Caco-2 (cell line): ENCODE measurements around the gene FAU. TPM values are rescaled to one million over a fixed set of nuclear protein-coding genes. Genes with fewer than 3 reads are reported as not detected.

Experiments used
- BruUV-seq: library from RNA; stranded (reverse); fragments of 400-500 nt; replicated peaks from 2 replicates; lab custom pipeline; 2021; lab: Mats Ljungman, UMichigan
- CTCF ChIA-PET: fragments of 300-600 bp; sonication (Branson Sonifier 250); formaldehyde crosslinking; loops from one replicate; lab custom pipeline; 2022; ENCODE audit warnings: antibody characterized with exemption; lab: Charles Lee
- POLR2A ChIA-PET: fragments of 300-600 bp; sonication (Branson Sonifier 250); formaldehyde crosslinking; loops from one replicate; lab custom pipeline; 2022; ENCODE audit warnings: antibody characterized with exemption; lab: Charles Lee
- DNase-seq, 2 experiments: peaks; one replicate each; pipeline versions ENCODE4 v3.0.0 to v3.0.0-alpha.2; 2020 to 2022
- H3K27me3 ChIP-seq: replicated peaks from 2 replicates; pipeline ENCODE4 v1.6.0; 2011; ENCODE audit warnings: low read length; ENCODE audit not compliant: control insufficient read depth, insufficient read depth
- H3K36me3 ChIP-seq: 2 replicates; pipeline ENCODE4 v1.5.1; 2011; ENCODE audit warnings: low read length; ENCODE audit not compliant: control insufficient read depth, insufficient read depth
- H3K4me1 ChIP-seq: fragments of 250-450 bp; sonication (Bioruptor Pico); 2 replicates; pipeline ENCODE4 v1.5.1; 2020; ENCODE audit warnings: mild to moderate bottlenecking
- H3K4me3 ChIP-seq: 2 replicates; pipeline ENCODE4 v1.5.1; 2011; ENCODE audit warnings: low read depth, mild to moderate bottlenecking, control low read depth, low read length
- H3K9me3 ChIP-seq: fragments of 250-450 bp; sonication (Bioruptor Pico); 2 replicates; pipeline ENCODE4 v1.5.1; 2020; ENCODE audit warnings: mild to moderate bottlenecking, moderate library complexity
- H3K27ac Mint-ChIP-seq: one replicate; pipeline ENCODE4 v1.8.0; 2022; ENCODE audit warnings: mixed read lengths; ENCODE audit not compliant: unreplicated experiment
- H3K27me3 Mint-ChIP-seq: one replicate; pipeline ENCODE4 v1.8.0; 2022; ENCODE audit warnings: mixed read lengths; ENCODE audit not compliant: insufficient read depth, unreplicated experiment
- H3K36me3 Mint-ChIP-seq: one replicate; pipeline ENCODE4 v1.8.0; 2022; ENCODE audit warnings: mild to moderate bottlenecking, mixed read lengths; ENCODE audit not compliant: insufficient read depth, unreplicated experiment
- H3K4me1 Mint-ChIP-seq: one replicate; pipeline ENCODE4 v1.8.0; 2022; ENCODE audit warnings: low read depth, mixed read lengths; ENCODE audit not compliant: unreplicated experiment
- H3K4me3 Mint-ChIP-seq: one replicate; pipeline ENCODE4 v1.8.0; 2022; ENCODE audit warnings: mild to moderate bottlenecking, moderate library complexity, mixed read lengths; ENCODE audit not compliant: unreplicated experiment
- H3K9me3 Mint-ChIP-seq: one replicate; pipeline ENCODE4 v1.8.0; 2022; ENCODE audit warnings: mixed read lengths; ENCODE audit not compliant: unreplicated experiment
- intact Hi-C: fragments of 100-400 bp; cut with micrococcal nuclease; formaldehyde crosslinking; loops from one replicate; pipeline ENCODE4 v1.10.0; 2022; ENCODE audit not compliant: unreplicated experiment
- total RNA-seq: library from RNA; stranded (reverse); gene quantifications from 2 replicates; pipeline ENCODE4 v1.2.3, GENCODE V29; 2022
- TF ChIP-seq, protein P1 (sequence below), 2 experiments: fragments of 200-600 bp in 1 of 2; IDR thresholded peaks; 1 replicate in 1 of 2; 2 replicates in 1 of 2; pipeline versions ENCODE4 v1.5.1 to v1.8.0; 2011 to 2022; ENCODE audit warnings: antibody characterized with exemption in 1 of 2, control low read depth in 1 of 2, inconsistent platforms in 1 of 2, low read depth in 1 of 2, low read length in 1 of 2, mild to moderate bottlenecking in 1 of 2, moderate library complexity in 1 of 2; ENCODE audit not compliant: insufficient read depth in 1 of 2, severe bottlenecking in 1 of 2, unreplicated experiment in 1 of 2

The FAU gene
- total RNA-seq, 1 experiment from 2014 or later = 918 TPM

- Mint-ChIP-seq H3K27ac (no peak overlapping the region), H3K27me3 (no peaks in the 10 kb centered on the region), H3K4me3 (no peak overlapping the region), H3K36me3 (no peaks in the 10 kb centered on the region), H3K9me3 (no peaks in the 10 kb centered on the region), H3K4me1 (no peaks in the 10 kb centered on the region)
- H3K4me1 ChIP-seq = no peaks in the 10 kb centered on the region
- intact Hi-C loops = no loop called here
- H3K9me3 ChIP-seq = no peaks in the 10 kb centered on the region
- DNase-seq = no peak
- H3K4me3 ChIP-seq = no peak overlapping the region
- ChIA-PET CTCF (no interaction called here), POLR2A (no interaction called here)
- no TSS peak for BruUV-seq
- no peaks in the 10 kb centered on the region for H3K36me3 ChIP-seq
- H3K27me3 ChIP-seq = no peaks in the 10 kb centered on the region
- TF ChIP-seq, protein P1, sequence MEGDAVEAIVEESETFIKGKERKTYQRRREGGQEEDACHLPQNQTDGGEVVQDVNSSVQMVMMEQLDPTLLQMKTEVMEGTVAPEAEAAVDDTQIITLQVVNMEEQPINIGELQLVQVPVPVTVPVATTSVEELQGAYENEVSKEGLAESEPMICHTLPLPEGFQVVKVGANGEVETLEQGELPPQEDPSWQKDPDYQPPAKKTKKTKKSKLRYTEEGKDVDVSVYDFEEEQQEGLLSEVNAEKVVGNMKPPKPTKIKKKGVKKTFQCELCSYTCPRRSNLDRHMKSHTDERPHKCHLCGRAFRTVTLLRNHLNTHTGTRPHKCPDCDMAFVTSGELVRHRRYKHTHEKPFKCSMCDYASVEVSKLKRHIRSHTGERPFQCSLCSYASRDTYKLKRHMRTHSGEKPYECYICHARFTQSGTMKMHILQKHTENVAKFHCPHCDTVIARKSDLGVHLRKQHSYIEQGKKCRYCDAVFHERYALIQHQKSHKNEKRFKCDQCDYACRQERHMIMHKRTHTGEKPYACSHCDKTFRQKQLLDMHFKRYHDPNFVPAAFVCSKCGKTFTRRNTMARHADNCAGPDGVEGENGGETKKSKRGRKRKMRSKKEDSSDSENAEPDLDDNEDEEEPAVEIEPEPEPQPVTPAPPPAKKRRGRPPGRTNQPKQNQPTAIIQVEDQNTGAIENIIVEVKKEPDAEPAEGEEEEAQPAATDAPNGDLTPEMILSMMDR (IDR thresholded peaks at IDR 0.05; ENCODE audit: insufficient read depth in 1 of 2, low read depth in 1 of 2, low read length in 1 of 2, severe bottlenecking in 1 of 2, unreplicated experiment in 1 of 2) = no peak
Observed at GRCh38 chr11:65159012-65159411, 37.1 kb upstream of the FAU start.

DNA sequence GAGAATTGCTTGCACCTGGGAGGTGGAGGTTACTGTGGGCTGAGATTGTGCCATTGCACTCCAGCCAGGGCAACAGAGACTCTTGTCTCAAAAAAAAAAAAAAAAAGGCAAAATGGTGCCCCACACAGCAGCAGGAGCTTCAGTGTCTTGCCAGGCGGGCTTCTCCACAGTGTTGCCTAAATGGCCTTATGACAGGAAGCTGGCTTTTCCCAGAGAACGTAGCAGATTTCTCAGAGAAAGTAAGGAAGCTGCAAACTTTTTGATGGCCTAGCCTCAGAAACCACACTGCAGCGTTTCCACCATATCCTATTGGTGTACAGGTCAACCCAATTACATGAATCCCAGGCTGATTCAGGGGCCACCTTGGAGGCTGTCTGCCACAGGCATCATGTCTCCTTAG is 35.4 kb upstream of the FAU start:
- Mint-ChIP-seq H3K27ac (no peak overlapping the region), H3K9me3 (no peaks in the 10 kb centered on the region), H3K27me3 (no peaks in the 10 kb centered on the region), H3K36me3 (no peaks in the 10 kb centered on the region), H3K4me3 (no peak overlapping the region), H3K4me1 (peaks cover 6% of the 10 kb centered on the region)
- Histone ChIP-seq H3K9me3 (no peaks in the 10 kb centered on the region), H3K27me3 (no peaks in the 10 kb centered on the region), H3K36me3 (no peaks in the 10 kb centered on the region), H3K4me3 (no peak overlapping the region), H3K4me1 (no peaks in the 10 kb centered on the region)
- TF ChIP-seq, protein P1 (IDR thresholded peaks at IDR 0.05; ENCODE audit: insufficient read depth in 1 of 2, low read depth in 1 of 2, low read length in 1 of 2, severe bottlenecking in 1 of 2, unreplicated experiment in 1 of 2) = no peak
- no peak for DNase-seq
- ChIA-PET POLR2A (no interaction called here), CTCF (no interaction called here)
- intact Hi-C loops = no loop called here
- no TSS peak for BruUV-seq

- Mint-ChIP-seq H3K9me3 (no peaks in the 10 kb centered on the region), H3K36me3 (no peaks in the 10 kb centered on the region), H3K4me1 (peaks cover 6% of the 10 kb centered on the region), H3K4me3 (no peak overlapping the region), H3K27ac (no peak overlapping the region), H3K27me3 (no peaks in the 10 kb centered on the region)
- H3K27me3 ChIP-seq = no peaks in the 10 kb centered on the region; the same call in 1 of the 2 replicates
- H3K4me1 ChIP-seq = no peaks in the 10 kb centered on the region
- intact Hi-C loops = no loop called here
- H3K4me3 ChIP-seq = no peak overlapping the region
- H3K9me3 ChIP-seq = no peaks in the 10 kb centered on the region
- CTCF ChIA-PET = no interaction called here
- no TSS peak for BruUV-seq
- no peaks in the 10 kb centered on the region for H3K36me3 ChIP-seq
- POLR2A ChIA-PET = no interaction called here
- TF ChIP-seq, protein P1 (IDR thresholded peaks at IDR 0.05; ENCODE audit: insufficient read depth in 1 of 2, low read depth in 1 of 2, low read length in 1 of 2, severe bottlenecking in 1 of 2, unreplicated experiment in 1 of 2) = no peak
- DNase-seq = no peak
Observed at GRCh38 chr11:65156926-65157325, 35.0 kb upstream of the FAU start.
